ENCODE results near the gene RALGAPB.

RALGAPB gene

DNA sequence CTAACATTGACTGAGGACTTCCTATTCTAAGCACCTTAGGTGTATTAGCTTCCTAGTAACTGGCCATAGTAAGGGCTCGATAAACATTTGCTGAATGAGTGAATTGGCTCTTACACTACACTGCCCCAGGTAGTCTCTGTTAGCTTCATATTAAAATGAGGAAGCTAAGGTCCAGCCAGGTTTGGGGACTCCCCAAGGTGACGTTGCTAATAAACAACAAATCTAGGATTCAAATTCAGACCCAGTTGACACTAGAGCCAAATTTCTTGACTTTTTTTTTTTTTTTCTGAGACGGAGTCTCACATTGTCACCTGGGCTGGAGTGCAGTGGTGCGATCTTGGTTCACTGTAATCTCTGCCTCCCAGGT, 145.2 kb downstream of the RALGAPB start:
- DNase-seq: no peak

DNA sequence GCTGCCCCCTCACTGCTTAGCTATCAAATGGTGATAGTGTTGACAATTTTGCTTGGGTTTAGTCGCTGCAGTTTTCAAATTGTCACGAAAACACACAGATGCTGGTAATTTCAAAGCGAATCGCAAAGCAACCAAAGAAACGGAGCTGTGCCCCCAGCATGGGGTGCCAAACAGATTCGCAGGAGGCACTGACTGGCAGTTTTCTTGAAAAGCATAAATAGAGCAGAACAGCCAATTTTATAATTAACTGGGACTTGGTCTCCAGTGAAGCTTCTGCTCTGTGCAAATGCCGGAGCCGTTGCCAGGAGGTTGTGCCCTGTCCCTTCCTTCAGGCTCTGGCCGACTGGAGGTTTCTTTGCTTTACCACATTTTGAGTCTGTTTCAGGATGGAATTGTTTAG, 147.8 kb downstream of the RALGAPB start:
- DNase-seq: no peak

DNA sequence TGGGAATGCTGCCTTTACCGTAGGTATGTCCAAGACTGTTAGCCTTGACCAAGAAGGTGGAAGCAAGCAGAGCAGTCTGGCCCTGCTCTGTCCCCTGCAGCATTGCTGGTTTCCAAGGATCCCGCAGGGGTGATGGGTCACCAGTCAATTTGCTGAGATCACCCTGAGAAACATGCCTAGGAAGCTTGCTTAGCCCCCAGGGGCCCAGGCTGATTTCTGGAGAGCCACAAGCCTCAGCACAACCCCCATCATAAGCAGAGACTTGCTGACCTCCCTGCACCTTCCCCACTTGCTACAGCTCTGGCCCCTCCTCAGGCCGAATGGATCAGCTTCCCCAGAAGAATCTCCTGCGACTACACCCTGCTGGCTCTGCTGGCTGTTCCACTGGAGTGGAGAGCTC, 150.4 kb downstream of the RALGAPB start:
- DNase-seq: no peak

DNA sequence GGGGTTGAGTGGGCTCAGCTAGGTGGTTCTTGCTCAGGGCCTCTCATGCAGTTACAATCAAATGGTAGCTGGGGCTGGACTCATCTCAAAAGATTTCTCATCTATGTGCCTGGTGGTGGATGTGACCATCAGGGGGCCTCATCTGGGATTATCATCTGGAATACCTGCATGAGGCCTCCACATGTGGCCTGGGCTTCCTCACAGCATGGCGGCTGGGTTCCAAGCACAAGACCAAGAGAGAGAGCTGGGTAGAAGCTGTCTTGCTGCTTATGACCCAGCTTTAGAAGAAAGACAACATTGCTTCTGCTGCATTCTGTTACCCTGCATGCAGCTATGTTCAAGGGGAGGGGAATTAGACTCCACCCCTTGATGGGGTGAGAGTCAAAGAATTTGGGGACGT, 151.4 kb downstream of the RALGAPB start:
- no peak for DNase-seq

DNA sequence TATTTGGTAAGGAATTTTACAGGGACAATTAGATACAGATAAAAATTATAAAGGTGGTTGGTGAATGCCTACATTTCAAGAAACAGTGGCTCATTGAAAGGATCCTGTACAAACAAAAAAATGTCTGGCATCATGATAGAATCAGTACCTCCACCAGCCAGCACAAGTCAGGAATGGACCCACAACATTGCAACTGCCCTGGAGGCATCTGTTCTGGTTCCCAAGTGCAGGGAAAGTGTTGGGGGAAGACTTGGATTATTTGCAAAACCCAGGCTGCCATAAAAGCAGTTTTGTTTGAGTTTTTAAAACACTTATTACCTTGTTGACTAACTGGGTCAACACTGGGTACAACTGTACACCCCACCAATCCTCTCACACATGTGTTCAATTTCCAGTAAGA, 153.3 kb downstream of the RALGAPB start:
- DNase-seq: no peak

DNA sequence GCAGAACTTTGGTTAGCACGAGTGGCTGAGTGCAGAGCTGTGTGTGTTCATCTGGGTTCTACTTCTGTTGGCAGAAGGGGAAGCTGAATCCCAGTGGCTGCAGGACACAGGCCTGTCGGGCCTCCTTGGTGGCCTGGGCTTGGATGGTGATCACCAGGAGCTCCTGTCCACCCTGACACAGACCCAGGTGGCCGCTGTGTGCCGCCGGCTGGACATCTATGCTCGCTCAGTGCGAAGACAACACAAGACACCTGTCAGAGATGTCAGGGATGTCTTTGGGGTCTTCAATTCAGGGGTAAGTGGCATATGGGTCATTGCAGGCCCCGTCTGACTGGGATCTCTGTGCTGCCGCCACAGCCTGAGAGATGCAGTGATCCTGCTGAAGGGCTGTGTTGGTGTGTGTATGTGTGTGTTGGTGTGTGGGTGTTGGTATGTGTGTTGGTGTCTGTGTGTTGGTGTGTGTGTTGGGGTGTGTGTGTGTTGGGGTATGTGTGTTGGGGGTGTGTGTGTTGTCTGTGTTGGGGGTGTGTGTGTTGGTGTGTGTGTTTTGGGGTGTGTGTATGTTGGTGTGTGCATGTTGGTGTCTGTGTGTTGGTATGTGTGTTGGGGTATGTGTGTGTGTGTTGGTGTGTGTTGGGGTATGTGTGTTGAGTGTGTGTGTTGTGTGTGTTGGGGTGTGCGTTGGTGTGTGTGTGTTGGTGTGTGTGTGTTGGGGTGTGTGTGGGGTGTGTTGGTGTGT, 154.4 kb downstream of the RALGAPB start:
- no peak for DNase-seq
